ENCODE results near the gene CYP11A1. TPM values are rescaled to one million over a fixed set of nuclear protein-coding genes. Genes with fewer than 3 reads are reported as not detected.

Gene CYP11A1
- total RNA-seq, 1 donor from 2014 or later: 0.32 TPM

DNA sequence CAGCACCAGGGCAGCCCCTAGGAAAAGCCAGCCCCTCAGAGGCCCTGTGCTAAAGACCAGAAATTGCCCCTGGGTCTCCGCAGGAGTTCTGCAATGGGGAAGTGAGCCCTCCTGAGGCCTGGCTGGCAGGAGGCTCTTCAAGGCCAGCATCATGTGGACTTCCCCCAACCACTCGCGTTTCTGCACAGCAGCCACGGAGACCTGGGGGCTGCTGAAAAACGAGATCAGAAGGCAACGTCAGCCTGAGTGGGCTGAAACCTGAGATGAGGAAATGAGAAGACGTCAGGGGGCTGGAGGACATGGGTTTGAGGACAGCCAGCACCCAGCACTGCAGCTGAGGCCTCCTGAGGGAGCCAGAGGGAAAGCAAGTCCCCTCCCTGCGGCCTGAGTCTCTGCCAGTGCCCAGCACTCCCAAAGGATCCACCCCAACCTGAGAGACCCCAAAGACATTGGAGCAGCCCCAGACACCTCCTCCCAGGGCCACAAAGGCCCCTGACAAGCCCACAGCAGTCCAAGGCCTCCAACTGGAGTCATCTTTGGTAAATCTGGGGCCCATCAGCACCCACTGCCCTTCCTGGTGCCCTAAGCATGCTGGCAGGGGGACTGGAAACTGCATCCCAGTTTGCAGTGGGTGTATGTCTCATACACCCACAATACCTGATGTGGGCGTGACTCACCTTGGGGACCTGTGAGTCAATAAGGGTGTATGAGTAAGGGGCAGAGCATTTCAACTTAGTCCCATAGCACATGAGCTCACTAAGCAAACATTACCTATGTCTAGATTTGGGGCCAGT, 29.2 kb upstream of the CYP11A1 start:
- H3K4me1 Mint-ChIP-seq (ENCODE audit: low read depth): peaks cover 12% of the 10 kb centered on the region
- TF ChIP-seq, protein P1, sequence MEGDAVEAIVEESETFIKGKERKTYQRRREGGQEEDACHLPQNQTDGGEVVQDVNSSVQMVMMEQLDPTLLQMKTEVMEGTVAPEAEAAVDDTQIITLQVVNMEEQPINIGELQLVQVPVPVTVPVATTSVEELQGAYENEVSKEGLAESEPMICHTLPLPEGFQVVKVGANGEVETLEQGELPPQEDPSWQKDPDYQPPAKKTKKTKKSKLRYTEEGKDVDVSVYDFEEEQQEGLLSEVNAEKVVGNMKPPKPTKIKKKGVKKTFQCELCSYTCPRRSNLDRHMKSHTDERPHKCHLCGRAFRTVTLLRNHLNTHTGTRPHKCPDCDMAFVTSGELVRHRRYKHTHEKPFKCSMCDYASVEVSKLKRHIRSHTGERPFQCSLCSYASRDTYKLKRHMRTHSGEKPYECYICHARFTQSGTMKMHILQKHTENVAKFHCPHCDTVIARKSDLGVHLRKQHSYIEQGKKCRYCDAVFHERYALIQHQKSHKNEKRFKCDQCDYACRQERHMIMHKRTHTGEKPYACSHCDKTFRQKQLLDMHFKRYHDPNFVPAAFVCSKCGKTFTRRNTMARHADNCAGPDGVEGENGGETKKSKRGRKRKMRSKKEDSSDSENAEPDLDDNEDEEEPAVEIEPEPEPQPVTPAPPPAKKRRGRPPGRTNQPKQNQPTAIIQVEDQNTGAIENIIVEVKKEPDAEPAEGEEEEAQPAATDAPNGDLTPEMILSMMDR (IDR thresholded peaks at IDR 0.05): no peak
- H3K9me3 Mint-ChIP-seq (ENCODE audit: low read depth): no peaks in the 10 kb centered on the region
- H3K4me3 Mint-ChIP-seq (ENCODE audit: unreplicated experiment): no peak overlapping the region
- peaks cover under 1% of the 10 kb centered on the region for H3K27me3 Mint-ChIP-seq (ENCODE audit: low read depth)
- no peaks in the 10 kb centered on the region for H3K36me3 Mint-ChIP-seq (ENCODE audit: low read depth)
- DNase-seq (ENCODE audit: low spot score): no peak
- no peak overlapping the region for H3K27ac Mint-ChIP-seq (ENCODE audit: unreplicated experiment)

DNA sequence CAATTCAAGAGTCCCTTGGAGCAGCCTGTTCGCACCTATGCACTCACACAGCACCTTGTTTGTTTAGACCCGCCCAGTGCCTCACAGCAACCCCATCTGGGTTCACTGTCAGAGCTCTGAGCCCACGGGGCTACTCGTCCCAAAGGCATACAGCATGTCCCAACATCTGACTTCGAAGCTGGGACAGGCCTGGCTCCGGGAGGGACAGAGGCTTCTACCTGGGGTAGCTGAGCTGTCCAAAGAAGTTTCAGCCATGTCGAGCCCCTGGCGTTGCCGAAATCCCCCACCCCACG, 28.6 kb upstream of the CYP11A1 start:
- Mint-ChIP-seq H3K4me1 (ENCODE audit: low read depth) (peaks cover 12% of the 10 kb centered on the region), H3K36me3 (ENCODE audit: low read depth) (no peaks in the 10 kb centered on the region), H3K27ac (ENCODE audit: unreplicated experiment) (no peak overlapping the region), H3K9me3 (ENCODE audit: low read depth) (no peaks in the 10 kb centered on the region), H3K27me3 (ENCODE audit: low read depth) (no peaks in the 10 kb centered on the region), H3K4me3 (ENCODE audit: unreplicated experiment) (no peak overlapping the region)
- TF ChIP-seq, protein P1 (IDR thresholded peaks at IDR 0.05): no peak
- no peak for DNase-seq (ENCODE audit: low spot score)

DNA sequence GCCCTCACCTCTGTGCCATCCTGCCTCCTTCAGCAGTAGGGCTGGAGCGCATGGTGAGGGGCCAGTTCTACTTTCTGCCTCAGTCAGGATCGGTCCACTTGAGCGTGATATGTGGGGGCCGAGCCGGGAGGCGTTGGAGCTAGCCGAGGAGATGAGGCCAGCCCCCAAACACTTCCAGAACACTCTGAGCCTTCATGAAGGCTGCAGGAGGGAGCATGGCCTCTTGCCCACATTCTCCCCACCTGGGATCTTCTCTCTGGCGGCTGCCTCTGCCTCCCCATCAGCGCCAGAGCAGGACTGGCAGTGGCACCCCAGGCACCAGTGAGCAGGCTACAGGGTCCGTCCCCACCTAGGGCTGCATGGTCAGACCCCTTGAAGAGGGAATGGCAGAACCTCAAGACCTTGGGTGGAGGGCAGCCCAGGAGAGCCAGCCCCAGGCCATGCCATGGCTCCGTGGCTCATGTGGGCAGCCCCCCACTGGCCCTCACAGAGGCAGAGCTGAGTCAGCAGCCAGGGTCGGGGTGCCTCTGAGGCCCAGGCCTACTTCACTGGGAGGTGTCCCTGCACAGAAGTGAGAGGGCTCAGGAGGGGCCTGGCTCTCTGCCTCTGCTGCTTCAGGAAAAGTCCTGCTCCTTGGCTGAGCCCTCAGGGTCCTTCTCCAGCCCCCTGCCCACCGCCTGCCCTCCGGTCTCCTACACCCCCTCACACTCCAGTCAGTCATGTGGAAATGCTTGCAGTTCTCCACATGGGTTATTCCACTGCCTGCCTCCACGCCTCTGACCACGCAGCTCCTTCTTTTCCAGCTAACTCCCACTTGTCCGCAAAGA, 28.1 kb upstream of the CYP11A1 start:
- TF ChIP-seq, protein P1 (IDR thresholded peaks at IDR 0.05): no peak
- no peak overlapping the region for H3K27ac Mint-ChIP-seq (ENCODE audit: unreplicated experiment)
- H3K4me3 Mint-ChIP-seq (ENCODE audit: unreplicated experiment): no peak overlapping the region
- no peaks in the 10 kb centered on the region for H3K9me3 Mint-ChIP-seq (ENCODE audit: low read depth)
- H3K36me3 Mint-ChIP-seq (ENCODE audit: low read depth): no peaks in the 10 kb centered on the region
- no peaks in the 10 kb centered on the region for H3K27me3 Mint-ChIP-seq (ENCODE audit: low read depth)
- peaks cover 12% of the 10 kb centered on the region for H3K4me1 Mint-ChIP-seq (ENCODE audit: low read depth)
- no peak for DNase-seq (ENCODE audit: low spot score)

DNA sequence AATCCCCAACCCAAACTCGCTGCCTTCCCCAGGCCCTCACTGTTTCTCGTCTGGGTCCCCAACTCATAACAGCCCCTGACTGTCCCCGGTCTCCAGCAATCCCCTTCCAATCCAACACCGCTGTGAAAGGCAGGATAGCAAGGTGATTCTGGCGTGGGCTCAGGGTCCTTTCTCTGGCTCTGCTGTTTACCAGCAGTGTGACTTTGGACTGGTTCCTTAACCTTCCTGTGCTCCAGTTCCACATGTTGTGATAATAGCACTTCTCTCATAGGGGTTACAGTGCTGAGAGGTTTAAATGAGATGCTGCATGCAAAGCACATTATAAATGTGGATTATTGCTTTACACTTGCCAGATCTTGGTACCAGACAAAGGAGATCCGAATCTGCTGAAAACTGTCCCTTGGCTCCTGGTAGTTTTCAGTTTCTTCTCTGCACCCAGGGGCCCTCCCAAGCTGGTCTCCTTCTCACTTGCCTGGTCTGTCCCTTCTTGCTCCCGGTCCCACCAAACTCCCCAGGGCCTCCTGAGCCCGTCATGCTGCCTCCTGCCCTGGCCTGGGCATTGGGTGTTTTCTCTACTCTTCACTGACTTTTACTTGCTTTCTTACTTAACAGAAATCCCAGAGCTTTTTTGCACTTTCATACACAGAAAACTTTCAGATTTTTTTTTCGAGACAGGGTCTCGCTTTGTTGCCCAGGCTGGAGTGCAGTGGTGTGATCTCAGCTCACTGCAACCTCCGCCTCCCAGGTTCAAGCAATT, 26.8 kb upstream of the CYP11A1 start:
- peaks cover 12% of the 10 kb centered on the region for H3K4me1 Mint-ChIP-seq (ENCODE audit: low read depth)
- no peaks in the 10 kb centered on the region for H3K27me3 Mint-ChIP-seq (ENCODE audit: low read depth)
- no peaks in the 10 kb centered on the region for H3K9me3 Mint-ChIP-seq (ENCODE audit: low read depth)
- H3K4me3 Mint-ChIP-seq (ENCODE audit: unreplicated experiment): no peak overlapping the region
- TF ChIP-seq, protein P1 (IDR thresholded peaks at IDR 0.05): no peak
- H3K36me3 Mint-ChIP-seq (ENCODE audit: low read depth): no peaks in the 10 kb centered on the region
- DNase-seq (ENCODE audit: low spot score): no peak
- no peak overlapping the region for H3K27ac Mint-ChIP-seq (ENCODE audit: unreplicated experiment)

DNA sequence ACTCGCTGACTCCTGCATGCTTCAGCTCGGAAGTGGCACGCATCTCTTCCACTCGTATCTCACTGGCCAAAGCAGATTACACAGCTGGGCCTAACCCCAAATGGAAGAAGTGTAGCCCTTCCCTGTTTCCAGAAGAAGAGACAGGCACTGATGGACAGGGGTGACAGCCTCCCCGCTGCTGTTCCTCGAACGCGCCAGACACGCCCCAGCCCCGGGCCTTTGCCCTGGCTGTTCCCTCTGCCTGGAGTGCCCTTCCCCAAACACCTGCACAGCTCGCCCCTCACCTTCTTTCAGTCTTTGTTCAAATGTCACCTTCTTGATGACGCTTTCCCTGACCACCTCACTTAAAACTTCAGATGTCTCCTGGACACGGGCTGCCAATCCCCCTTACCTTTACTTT, 26.0 kb upstream of the CYP11A1 start:
- Mint-ChIP-seq H3K27me3 (ENCODE audit: low read depth) (no peaks in the 10 kb centered on the region), H3K27ac (ENCODE audit: unreplicated experiment) (no peak overlapping the region), H3K4me3 (ENCODE audit: unreplicated experiment) (no peak overlapping the region), H3K9me3 (ENCODE audit: low read depth) (no peaks in the 10 kb centered on the region), H3K36me3 (ENCODE audit: low read depth) (no peaks in the 10 kb centered on the region), H3K4me1 (ENCODE audit: low read depth) (peaks cover 12% of the 10 kb centered on the region)
- TF ChIP-seq, protein P1 (IDR thresholded peaks at IDR 0.05): no peak
- DNase-seq (ENCODE audit: low spot score): no peak
